Measurements from ENCODE around the gene SNAP25. TPM values are rescaled to one million over a fixed set of nuclear protein-coding genes. Genes with fewer than 3 reads are reported as not detected.
A peak's percentile ranks its signal among the peaks of the same experiment; 100 is the strongest.

SNAP25 gene
- total RNA-seq, 1 experiment from 2014 or later, result 0.05 TPM

- DNase-seq (ENCODE audit: low read depth, low spot score), result no peak
- in situ Hi-C loops (cut with HindIII; ENCODE audit: low pct_unique_long_range_greater_than_20kb, low sequenced_read_pairs), result no loop called here
Observed at GRCh38 chr20:10342152-10342551, 123.5 kb downstream of the SNAP25 start.

DNA sequence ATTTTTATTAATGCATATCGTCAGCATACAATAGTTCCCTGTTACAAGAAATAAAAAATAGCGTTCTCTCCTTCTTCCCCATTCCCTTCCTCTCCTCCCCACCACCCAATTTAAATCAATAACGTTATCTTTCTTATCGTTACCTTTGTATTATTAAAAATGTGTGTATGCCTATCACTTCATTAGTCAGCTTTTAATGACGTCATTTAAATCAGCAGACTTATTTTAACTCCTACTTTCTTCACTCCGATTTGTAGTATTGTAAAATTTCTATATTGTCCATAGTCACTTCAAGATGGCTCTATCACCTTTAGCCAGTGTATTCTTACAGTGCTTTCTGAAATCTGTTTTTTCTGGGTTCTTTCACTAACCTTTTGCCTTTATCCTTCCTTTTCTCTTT, 126.3 kb downstream of the SNAP25 start:
- DNase-seq (ENCODE audit: low read depth, low spot score), result no peak
- in situ Hi-C loops (cut with HindIII; ENCODE audit: low pct_unique_long_range_greater_than_20kb, low sequenced_read_pairs), result no loop called here

DNA sequence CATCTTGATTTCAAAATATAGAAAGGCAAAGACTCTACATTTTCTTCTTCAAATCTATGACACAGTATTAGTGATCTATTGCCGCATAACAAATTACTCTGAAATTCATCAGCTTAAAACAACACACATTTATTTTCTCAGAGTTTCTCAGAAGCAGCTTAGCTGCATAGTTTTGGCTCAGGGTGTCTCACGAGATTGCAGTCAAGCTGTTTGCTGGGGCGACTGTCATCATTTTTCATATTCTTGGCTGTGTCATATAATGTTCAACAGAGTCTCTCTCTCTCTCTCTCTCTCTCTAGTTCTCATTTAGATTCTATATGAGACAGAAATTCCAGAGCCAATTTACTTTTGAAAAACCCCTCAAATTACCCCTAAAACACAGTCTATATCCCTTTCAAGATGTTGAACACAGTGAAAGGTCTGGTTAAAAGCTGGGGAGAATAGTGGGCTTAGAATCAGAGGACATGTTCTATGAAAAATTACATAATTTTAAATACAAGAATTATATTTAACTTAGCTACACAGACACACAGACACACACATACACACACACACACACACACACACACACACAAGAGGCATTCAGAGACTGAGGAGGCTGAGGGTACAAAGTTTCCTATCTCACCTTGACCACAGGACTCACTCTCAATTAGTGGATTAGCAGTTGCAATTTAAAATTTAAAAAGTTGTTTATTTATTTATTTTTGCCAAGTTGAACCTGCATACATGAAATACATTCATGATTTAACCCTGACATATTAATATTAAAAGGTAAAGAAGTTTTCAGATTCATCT, 128.7 kb downstream of the SNAP25 start:
- no peak for DNase-seq (ENCODE audit: low read depth, low spot score)
- in situ Hi-C loops (cut with HindIII; ENCODE audit: low pct_unique_long_range_greater_than_20kb, low sequenced_read_pairs), result no loop called here

DNA sequence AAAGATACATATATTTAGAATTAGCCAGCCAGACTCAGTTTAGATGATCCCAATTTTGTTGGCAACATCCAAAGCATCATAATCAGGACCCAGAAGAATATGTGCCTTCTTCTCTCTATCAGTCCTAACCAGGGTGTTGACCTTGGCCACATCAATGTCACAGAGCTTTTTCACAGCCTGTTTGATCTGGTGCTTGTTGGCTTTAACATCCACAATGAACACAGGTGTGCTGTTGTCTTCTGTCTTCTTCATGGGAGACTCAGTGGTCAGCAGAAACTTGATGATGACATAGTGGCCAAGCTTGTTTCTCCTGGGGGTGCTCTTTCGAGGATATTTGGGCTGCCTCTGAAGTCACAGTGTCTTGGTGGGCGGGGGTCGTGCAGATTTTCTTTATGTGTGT, 130.5 kb downstream of the SNAP25 start:
- DNase-seq (ENCODE audit: low read depth, low spot score), result no peak
- in situ Hi-C loops (cut with HindIII; ENCODE audit: low pct_unique_long_range_greater_than_20kb, low sequenced_read_pairs), result no loop called here

GRCh38 chr20:10350188-10350842, 131.7 kb downstream of the SNAP25 start:
- no peak for DNase-seq (ENCODE audit: low read depth, low spot score)
- in situ Hi-C loops (cut with HindIII; ENCODE audit: low pct_unique_long_range_greater_than_20kb, low sequenced_read_pairs), result no loop called here

DNA sequence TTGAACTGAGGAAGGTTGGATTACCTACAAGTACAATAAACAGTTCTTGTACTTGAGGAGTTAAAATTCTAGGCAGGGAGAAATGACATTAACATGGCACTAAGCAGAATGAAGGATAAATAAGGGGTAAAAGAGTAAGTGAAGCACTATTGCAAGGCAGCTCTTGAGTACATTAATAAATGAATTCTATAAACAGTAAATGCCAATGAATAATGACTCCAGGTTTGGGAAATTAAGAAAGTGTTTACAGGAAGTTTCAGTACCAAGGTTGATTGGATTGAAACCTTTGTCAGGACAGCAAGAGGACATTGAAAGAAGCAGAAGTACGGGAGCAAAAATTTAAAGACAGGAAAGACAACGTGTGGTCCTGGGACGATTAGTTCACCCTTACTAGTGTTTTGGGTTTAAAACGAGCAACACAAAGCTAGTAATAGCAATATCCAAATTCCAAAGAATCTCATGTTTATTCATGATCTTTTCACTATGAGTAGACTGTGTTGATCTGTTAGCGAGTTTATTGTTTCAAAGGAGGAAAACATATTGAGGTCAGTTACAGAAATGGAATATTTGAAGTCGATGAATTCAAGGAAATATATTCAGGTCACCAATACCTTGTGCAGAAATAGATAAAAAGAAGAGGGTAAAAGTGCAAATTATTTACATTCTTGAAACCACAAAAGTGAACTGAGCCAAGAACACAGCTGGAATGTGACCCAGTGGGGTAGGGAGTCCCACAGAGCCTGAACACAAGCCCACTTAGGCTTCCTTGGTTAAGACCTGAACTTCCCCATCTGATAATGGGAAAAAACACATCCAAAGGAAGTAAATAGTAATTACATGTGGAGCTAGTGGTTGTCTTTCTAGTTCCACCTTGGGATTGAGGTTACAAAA, 134.5 kb downstream of the SNAP25 start:
- in situ Hi-C loops (cut with HindIII; ENCODE audit: low pct_unique_long_range_greater_than_20kb, low sequenced_read_pairs), result no loop called here
- no peak for DNase-seq (ENCODE audit: low read depth, low spot score)

DNA sequence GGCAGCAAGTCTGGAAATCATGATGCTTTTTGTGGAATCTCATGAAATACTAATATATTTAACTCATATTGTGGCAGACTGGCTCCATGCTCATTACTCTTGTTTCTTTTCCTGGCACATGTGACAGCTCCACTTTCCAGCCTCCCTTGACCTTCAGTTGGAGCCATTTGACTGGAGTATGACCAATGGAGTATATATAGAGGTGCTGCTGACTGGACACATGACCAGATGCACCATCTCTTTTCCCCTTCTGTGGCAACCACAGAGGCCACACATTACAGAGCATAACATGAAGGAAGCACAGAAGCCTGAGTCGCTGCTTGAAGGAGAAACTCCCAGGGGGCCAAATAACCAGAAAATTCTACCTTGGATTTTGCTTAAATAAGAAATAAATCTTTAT, 138.0 kb downstream of the SNAP25 start:
- in situ Hi-C loops (cut with HindIII; ENCODE audit: low pct_unique_long_range_greater_than_20kb, low sequenced_read_pairs), result no loop called here
- peak; percentile 32 for DNase-seq (ENCODE audit: low read depth, low spot score)

Small RNAs within 50 kb of the gene (small RNA-seq; reads per million reads assigned to genes)
- gene HIGD1AP15, result 0 reads per million in 2 experiments

Other genes starting within 250 kb of the SNAP25 start
- 1.4 and 2.8 TPM in 2 replicates for gene ANKEF1, start 183.8 kb upstream of the SNAP25 start, total RNA-seq (2014; rRNA removed; shearing (Covaris generic))
- gene MKKS, start 215.4 kb downstream of the SNAP25 start, total RNA-seq (2014; rRNA removed; shearing (Covaris generic)), result 19.7 and 21.1 TPM in 2 replicates
- 6.4 and 7.3 TPM in 2 replicates for gene SLX4IP, start 216.5 kb downstream of the SNAP25 start, total RNA-seq (2014; rRNA removed; shearing (Covaris generic))